Measurements from ENCODE around the gene KRT9. TPM values are rescaled to one million over a fixed set of nuclear protein-coding genes. Genes with fewer than 3 reads are reported as not detected.

The KRT9 gene
- total and polyA plus RNA-seq, 9 of the 15 experiments (the other 6 are each of a cell fraction or from before 2014, with no cell fraction given) = 0.03 TPM; not detected in 8

DNA sequence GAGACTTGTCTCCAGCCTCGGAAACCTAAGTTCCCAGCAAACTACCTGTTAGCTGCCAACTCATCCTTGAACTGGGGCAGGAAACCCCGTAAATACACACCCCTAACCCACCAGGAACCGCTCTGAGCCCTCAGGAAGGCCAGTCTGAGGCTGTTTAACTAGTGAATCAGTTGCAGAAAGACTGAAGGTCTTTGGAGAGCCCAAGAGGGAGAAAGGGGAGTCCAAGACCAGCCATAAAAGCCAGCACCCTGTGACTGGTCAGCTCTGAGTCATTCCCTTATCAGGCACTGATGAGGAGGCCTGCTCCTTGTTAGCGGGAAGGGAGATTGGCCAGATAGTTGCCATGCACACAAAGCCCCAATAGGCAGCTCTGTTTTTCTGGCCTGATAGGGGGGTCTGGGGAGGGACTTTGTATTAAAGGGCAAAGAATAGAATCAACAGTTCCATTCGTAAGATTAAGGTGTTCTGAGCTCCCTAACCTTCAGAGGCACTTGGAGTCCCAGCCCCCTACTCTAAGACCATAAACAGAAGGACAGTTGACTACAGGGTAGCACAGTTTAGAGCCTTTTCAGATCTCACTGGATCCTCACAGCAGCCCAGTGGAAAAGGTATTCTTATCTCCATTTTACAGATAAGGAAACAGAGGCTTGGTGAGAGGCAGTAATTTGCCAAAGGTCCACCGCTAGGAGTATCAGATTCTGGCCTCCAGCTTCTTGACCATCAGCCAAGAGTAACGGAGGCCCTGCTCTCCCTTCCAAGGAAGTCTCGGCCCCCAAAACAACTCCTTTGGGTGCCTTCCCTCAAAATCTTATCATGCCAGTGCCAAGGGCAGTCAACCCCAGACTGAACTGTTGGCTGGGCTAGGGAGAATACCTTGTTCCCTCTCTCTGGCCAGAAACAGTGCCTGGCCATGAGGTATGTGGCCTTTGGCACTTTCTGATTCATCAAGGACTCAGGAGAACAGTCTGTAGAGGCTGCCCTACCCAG, 41.5 kb downstream of the KRT9 start (continued):
- TF ChIP-seq HDAC1 (IDR thresholded peaks at IDR 0.05) (0 out of 4 replicates have a peak, but pooled peaks have one; percentile 4 to 47), RFX5 (IDR thresholded peaks at IDR 0.05; ENCODE audit: low read depth, low read length) (peak; percentile 62), TOE1 (IDR thresholded peaks at IDR 0.05; ENCODE audit: borderline replicate concordance) (peak; percentile 35; the same call in 1 of the 2 replicates), TOE1 (CRISPR knock-in tag; IDR thresholded peaks at IDR 0.05; ENCODE audit: borderline replicate concordance, low read depth) (no peak), RBM39 (optimal IDR thresholded peaks at IDR 0.05; ENCODE audit: low read depth, low read length) (no peak), TCF3 (CRISPR knock-in tag; IDR thresholded peaks at IDR 0.05) (peak; percentile 35; the same call in 1 of the 2 replicates), CREB1 (IDR thresholded peaks at IDR 0.05) (no peak), CREB1 (CRISPR knock-in tag; IDR thresholded peaks at IDR 0.05) (no peak), TEAD1 (CRISPR knock-in tag; IDR thresholded peaks at IDR 0.05) (peak in 1 of 2 experiments; percentile 72; a peak in 1 of 4 replicates), TAF9B (IDR thresholded peaks at IDR 0.05; ENCODE audit: partially characterized antibody) (peak; percentile 51), RCOR1 (IDR thresholded peaks at IDR 0.05; ENCODE audit: borderline replicate concordance in 1 of 2, low read depth in 2 of 2, low read length in 2 of 2) (peak; percentile 6 to 92; a peak in 2 of 4 replicates), ZNF212 (CRISPR knock-in tag; IDR thresholded peaks at IDR 0.05) (0 out of 2 replicates have a peak, but pooled peaks have one; percentile 24), BHLHE40 (IDR thresholded peaks at IDR 0.05; ENCODE audit: low read length) (peak; percentile 63; the same call in 1 of the 2 replicates), NFRKB (IDR thresholded peaks at IDR 0.05; ENCODE audit: low read depth) (peak; percentile 39), LEF1 (IDR thresholded peaks at IDR 0.05) (peak; percentile 89), KAT7 (CRISPR knock-in tag; IDR thresholded peaks at IDR 0.05; ENCODE audit: borderline replicate concordance) (no peak), DPF2 (IDR thresholded peaks at IDR 0.05) (peak; percentile 99)
- TF ChIP-seq, protein P1, sequence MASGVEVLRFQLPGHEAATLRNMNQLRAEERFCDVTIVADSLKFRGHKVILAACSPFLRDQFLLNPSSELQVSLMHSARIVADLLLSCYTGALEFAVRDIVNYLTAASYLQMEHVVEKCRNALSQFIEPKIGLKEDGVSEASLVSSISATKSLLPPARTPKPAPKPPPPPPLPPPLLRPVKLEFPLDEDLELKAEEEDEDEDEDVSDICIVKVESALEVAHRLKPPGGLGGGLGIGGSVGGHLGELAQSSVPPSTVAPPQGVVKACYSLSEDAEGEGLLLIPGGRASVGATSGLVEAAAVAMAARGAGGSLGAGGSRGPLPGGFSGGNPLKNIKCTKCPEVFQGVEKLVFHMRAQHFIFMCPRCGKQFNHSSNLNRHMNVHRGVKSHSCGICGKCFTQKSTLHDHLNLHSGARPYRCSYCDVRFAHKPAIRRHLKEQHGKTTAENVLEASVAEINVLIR (CRISPR knock-in tag; IDR thresholded peaks at IDR 0.05) = peak; percentile 46; the same call in 1 of the 2 replicates
